Activated CD4-positive, CD25-positive, alpha-beta regulatory T cell treated with anti-CD3 and anti-CD28 coated beads, Interleukin-2, amount 50 U/mL, for 72 hours (primary cell): ENCODE data around the gene ENKUR.
A peak's percentile ranks its signal among the peaks of the same experiment; 100 is the strongest.

Experiments used
- DNase-seq: peaks from one replicate; pipeline ENCODE4 v3.0.0; 2021

ENKUR gene

GRCh38 chr10:25015828-25016375 lies at the start of gene ENKUR:
Gene ENKUR, minus strand, starts transcription at chr10:25016158. Its CDS starts 222 bp downstream, at chr10:25015936.
- peak; percentile 88 for DNase-seq

- DNase-seq: no peak
Measured at GRCh38 chr10:25064401-25064800, 48.4 kb upstream of the ENKUR start.

- DNase-seq: no peak
Measured at GRCh38 chr10:25063644-25064043, 47.7 kb upstream of the ENKUR start.

- no peak for DNase-seq
Measured at GRCh38 chr10:25063157-25063556, 47.2 kb upstream of the ENKUR start.

- no peak for DNase-seq
Measured at GRCh38 chr10:25061711-25062449, 45.9 kb upstream of the ENKUR start.

GRCh38 chr10:25061125-25061524 lies 45.2 kb upstream of the ENKUR start:
- DNase-seq: no peak

GRCh38 chr10:25059990-25060389 lies 44.0 kb upstream of the ENKUR start:
- DNase-seq: no peak

- DNase-seq: no peak
Measured at GRCh38 chr10:25057886-25058285, 41.9 kb upstream of the ENKUR start.

- DNase-seq: no peak
Measured at GRCh38 chr10:25056726-25057125, 40.8 kb upstream of the ENKUR start.

GRCh38 chr10:25052012-25052411 lies 36.1 kb upstream of the ENKUR start:
- DNase-seq: no peak

- DNase-seq: no peak
Measured at GRCh38 chr10:25050402-25050801, 34.4 kb upstream of the ENKUR start.

GRCh38 chr10:25049966-25050365 lies 34.0 kb upstream of the ENKUR start:
- no peak for DNase-seq

GRCh38 chr10:25048450-25048849 lies 32.5 kb upstream of the ENKUR start:
- DNase-seq: no peak

- DNase-seq: no peak
Measured at GRCh38 chr10:25047591-25048301, 31.8 kb upstream of the ENKUR start.

- no peak for DNase-seq
Measured at GRCh38 chr10:25047088-25047487, 31.1 kb upstream of the ENKUR start.

- DNase-seq: no peak
Measured at GRCh38 chr10:25046641-25047040, 30.7 kb upstream of the ENKUR start.

GRCh38 chr10:25039531-25039930 lies 23.6 kb upstream of the ENKUR start:
- no peak for DNase-seq

GRCh38 chr10:25038325-25038724 lies 22.4 kb upstream of the ENKUR start:
- no peak for DNase-seq

- DNase-seq: no peak
Measured at GRCh38 chr10:25036381-25036780, 20.4 kb upstream of the ENKUR start.

GRCh38 chr10:25029519-25029918 lies 13.6 kb upstream of the ENKUR start:
- DNase-seq: no peak

- no peak for DNase-seq
Measured at GRCh38 chr10:25028711-25029110, 12.8 kb upstream of the ENKUR start.

GRCh38 chr10:25026463-25026862 lies 10.5 kb upstream of the ENKUR start:
- no peak for DNase-seq

GRCh38 chr10:25024528-25024927 lies 8.6 kb upstream of the ENKUR start:
- DNase-seq: no peak

GRCh38 chr10:25023278-25023677 lies 7.3 kb upstream of the ENKUR start:
- DNase-seq: no peak
